ENCODE measurements around the gene AHRR.

DNA sequence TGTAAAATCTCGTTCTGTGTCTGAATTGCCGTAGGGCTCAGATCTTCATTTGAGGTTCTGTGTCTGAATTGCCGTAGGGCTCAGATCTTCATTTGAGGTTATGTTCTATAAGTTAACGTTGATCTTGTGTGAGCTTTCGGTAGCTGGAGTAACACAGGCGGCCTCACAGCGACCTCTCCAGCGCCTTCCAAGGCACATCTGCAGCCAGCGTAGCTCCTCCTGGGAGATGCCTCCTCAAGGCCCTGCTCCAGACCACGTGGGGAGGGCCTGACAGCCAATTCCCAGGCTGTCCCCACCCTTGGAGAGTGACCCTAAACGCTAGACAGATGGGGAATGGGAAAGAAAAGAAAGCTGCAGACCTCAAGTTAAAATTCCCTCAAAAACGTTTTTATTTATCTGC is 8.7 kb upstream of the AHRR start:
- TF ChIP-seq, protein P1, sequence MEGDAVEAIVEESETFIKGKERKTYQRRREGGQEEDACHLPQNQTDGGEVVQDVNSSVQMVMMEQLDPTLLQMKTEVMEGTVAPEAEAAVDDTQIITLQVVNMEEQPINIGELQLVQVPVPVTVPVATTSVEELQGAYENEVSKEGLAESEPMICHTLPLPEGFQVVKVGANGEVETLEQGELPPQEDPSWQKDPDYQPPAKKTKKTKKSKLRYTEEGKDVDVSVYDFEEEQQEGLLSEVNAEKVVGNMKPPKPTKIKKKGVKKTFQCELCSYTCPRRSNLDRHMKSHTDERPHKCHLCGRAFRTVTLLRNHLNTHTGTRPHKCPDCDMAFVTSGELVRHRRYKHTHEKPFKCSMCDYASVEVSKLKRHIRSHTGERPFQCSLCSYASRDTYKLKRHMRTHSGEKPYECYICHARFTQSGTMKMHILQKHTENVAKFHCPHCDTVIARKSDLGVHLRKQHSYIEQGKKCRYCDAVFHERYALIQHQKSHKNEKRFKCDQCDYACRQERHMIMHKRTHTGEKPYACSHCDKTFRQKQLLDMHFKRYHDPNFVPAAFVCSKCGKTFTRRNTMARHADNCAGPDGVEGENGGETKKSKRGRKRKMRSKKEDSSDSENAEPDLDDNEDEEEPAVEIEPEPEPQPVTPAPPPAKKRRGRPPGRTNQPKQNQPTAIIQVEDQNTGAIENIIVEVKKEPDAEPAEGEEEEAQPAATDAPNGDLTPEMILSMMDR (IDR thresholded peaks at IDR 0.05; ENCODE audit: poor library complexity): no peak
- TF ChIP-seq EZH2phosphoT487 (IDR thresholded peaks at IDR 0.05; ENCODE audit: low read depth, severe bottlenecking, unreplicated experiment): no peak
- TF ChIP-seq EZH2 (IDR thresholded peaks at IDR 0.05; ENCODE audit: borderline replicate concordance): no peak
